SU-DHL-6 (cell line): ENCODE measurements around the gene LIN54.

Experiments used
- H2AFZ ChIP-seq: fragments of 200-600 bp; sonication (generic); 2 replicates; pipeline ENCODE4 v1.6.1; 2014; ENCODE audit warnings: low read depth, mild to moderate bottlenecking, moderate library complexity, mixed read lengths, antibody characterized with exemption, low read length; ENCODE audit not compliant: severe bottlenecking
- H3F3A ChIP-seq: fragments of 200-600 bp; shearing (Covaris generic); 2 replicates; pipeline ENCODE4 v1.6.0; 2016; ENCODE audit warnings: antibody characterized with exemption, mild to moderate bottlenecking; ENCODE audit not compliant: insufficient read depth
- H3K27ac ChIP-seq: fragments of 200-600 bp; sonication (generic); 2 replicates; pipeline ENCODE4 v1.5.1; 2016; ENCODE audit warnings: low read depth, mild to moderate bottlenecking, low read length, moderate library complexity, mixed read lengths
- H3K27me3 ChIP-seq: fragments of 200-600 bp; sonication (generic), shearing (Covaris generic); 2 replicates; pipeline ENCODE4 v1.6.0; 2014; ENCODE audit warnings: mild to moderate bottlenecking, low read length
- H3K36me3 ChIP-seq: fragments of 200-600 bp; sonication (generic); 2 replicates; pipeline ENCODE4 v1.6.1; 2014; ENCODE audit warnings: mild to moderate bottlenecking, low read length, mixed read lengths
- H3K4me2 ChIP-seq: fragments of 300-600, 200-600 bp; shearing (Covaris generic), sonication (generic); 2 replicates; pipeline ENCODE4 v1.6.0; 2014; ENCODE audit warnings: low read length, low read depth, mild to moderate bottlenecking; ENCODE audit not compliant: poor library complexity, severe bottlenecking
- H3K4me3 ChIP-seq: fragments of 200-600 bp; sonication (generic); 2 replicates; pipeline ENCODE4 v1.5.1; 2014; ENCODE audit warnings: antibody characterized with exemption, low read length, mild to moderate bottlenecking, mixed read lengths; ENCODE audit not compliant: insufficient read depth, poor library complexity, severe bottlenecking
- H3K79me2 ChIP-seq: fragments of 200-600 bp; sonication (generic); 2 replicates; pipeline ENCODE4 v1.6.1; 2014; ENCODE audit warnings: mild to moderate bottlenecking, low read length, moderate library complexity; ENCODE audit not compliant: insufficient read depth
- H3K9ac ChIP-seq: fragments of 200-600 bp; sonication (generic); 2 replicates; pipeline ENCODE4 v1.7.0; 2014; ENCODE audit warnings: mild to moderate bottlenecking, low read length
- H3K9me2 ChIP-seq: fragments of 200-600 bp; sonication (generic); replicated peaks from 2 replicates; pipeline ENCODE4 v1.6.1; 2014; ENCODE audit warnings: low read length; ENCODE audit not compliant: insufficient read depth
- H3K9me3 ChIP-seq: fragments of 200-600 bp; sonication (generic); 2 replicates; pipeline ENCODE4 v1.6.1; 2014; ENCODE audit warnings: low read length, mixed read lengths; ENCODE audit not compliant: insufficient read depth
- H4K20me1 ChIP-seq: fragments of 200-600 bp; sonication (generic); 2 replicates; pipeline ENCODE4 v1.6.1; 2014; ENCODE audit warnings: low read depth, mild to moderate bottlenecking, antibody characterized with exemption, low read length, moderate library complexity, mixed read lengths
- CTCF ChIP-seq: fragments of 200-600 bp; sonication (generic); IDR thresholded peaks from one replicate; pipeline ENCODE4 v1.5.1; 2017; ENCODE audit warnings: antibody characterized with exemption, mild to moderate bottlenecking, low read length, moderate library complexity; ENCODE audit not compliant: insufficient read depth, poor library complexity, severe bottlenecking
- EZH2phosphoT487 ChIP-seq: fragments of 200-600 bp; sonication (generic), shearing (Covaris generic); conservative IDR thresholded peaks from 2 replicates; pipeline ENCODE4 v1.6.1; 2018; ENCODE audit warnings: mild to moderate bottlenecking, antibody characterized with exemption, low read length, moderate library complexity, mixed read lengths

The LIN54 gene

GRCh38 chr4:82886147-82886942 lies 124.3 kb downstream of the LIN54 start:
- Histone ChIP-seq H3K9me2 (no peaks in the 10 kb centered on the region), H3K27ac (no peak overlapping the region), H3K36me3 (no peaks in the 10 kb centered on the region), H3K27me3 (no peaks in the 10 kb centered on the region), H3K9ac (no peak overlapping the region), H3K79me2 (peaks cover 82% of the 10 kb centered on the region), H4K20me1 (no peaks in the 10 kb centered on the region), H2AFZ (no peak overlapping the region), H3F3A (peaks cover 7% of the 10 kb centered on the region; the same call in 1 of the 2 replicates), H3K4me2 (peak overlapping the region; percentile 13), H3K4me3 (no peak overlapping the region), H3K9me3 (no peaks in the 10 kb centered on the region)
- no peak for TF ChIP-seq CTCF
- TF ChIP-seq EZH2phosphoT487, result no peak

GRCh38 chr4:82885410-82885809 lies 125.2 kb downstream of the LIN54 start:
- Histone ChIP-seq H3K79me2 (peaks cover 79% of the 10 kb centered on the region), H3K4me2 (no peak overlapping the region), H3K4me3 (no peak overlapping the region), H3K9me3 (no peaks in the 10 kb centered on the region), H3K9me2 (no peaks in the 10 kb centered on the region), H3F3A (peaks cover 1% of the 10 kb centered on the region; the same call in 1 of the 2 replicates), H3K27ac (no peak overlapping the region), H3K36me3 (no peaks in the 10 kb centered on the region), H4K20me1 (no peaks in the 10 kb centered on the region), H3K9ac (no peak overlapping the region), H2AFZ (no peak overlapping the region), H3K27me3 (no peaks in the 10 kb centered on the region)
- TF ChIP-seq CTCF (no peak), EZH2phosphoT487 (no peak)
